Ecto neural progenitor cell (in vitro differentiated cells): ENCODE measurements around the gene METTL2A.
"Not testable (repeated sequence)": the region's sequence is repeated elsewhere in the genome, so short reads cannot be mapped to it uniquely, and the experiment has no call there.

Experiments
- DNase-seq: peaks from one replicate; pipeline ENCODE4 v3.0.0-alpha.2; 2018; ENCODE audit warnings: low spot score

Gene METTL2A

GRCh38 chr17:62471380-62471880 is 47.7 kb downstream of the METTL2A start:
- DNase-seq = not testable (repeated sequence)

GRCh38 chr17:62473030-62473982 is 49.6 kb downstream of the METTL2A start:
- not testable (repeated sequence) for DNase-seq

GRCh38 chr17:62477111-62477510 is 53.4 kb downstream of the METTL2A start:
- DNase-seq = not testable (repeated sequence)

GRCh38 chr17:62477718-62478408 is 54.2 kb downstream of the METTL2A start:
- not testable (repeated sequence) for DNase-seq

- DNase-seq = peak; percentile 92
These were observed 54.8 kb downstream of the METTL2A start, which contains the start of gene TLK2 for GRCh38 chr17:62478424-62478879. TLK2 (plus strand) TSS chr17:62478825; CDS start chr17:62481126, 2,301 bp downstream.

- peak; percentile 81 for DNase-seq
These were observed 55.4 kb downstream of the METTL2A start for GRCh38 chr17:62478880-62479638.

- peak; percentile 71 for DNase-seq
These were observed 56.1 kb downstream of the METTL2A start for GRCh38 chr17:62479639-62480258.

GRCh38 chr17:62482553-62482952 is 58.9 kb downstream of the METTL2A start:
- DNase-seq = peak; percentile 8

GRCh38 chr17:62490990-62491389 is 67.3 kb downstream of the METTL2A start:
- not testable (repeated sequence) for DNase-seq

- not testable (repeated sequence) for DNase-seq
These were observed 69.5 kb downstream of the METTL2A start for GRCh38 chr17:62493049-62493655.

GRCh38 chr17:62494073-62494472 is 70.4 kb downstream of the METTL2A start:
- not testable (repeated sequence) for DNase-seq

GRCh38 chr17:62496344-62496743 is 72.6 kb downstream of the METTL2A start:
- DNase-seq = not testable (repeated sequence)

GRCh38 chr17:62498796-62499195 is 75.1 kb downstream of the METTL2A start:
- DNase-seq = not testable (repeated sequence)
